Caco-2 (cell line): ENCODE data around the gene PHACTR2. TPM values are rescaled to one million over a fixed set of nuclear protein-coding genes. Genes with fewer than 3 reads are reported as not detected.
"Not testable (repeated sequence)": the region's sequence is repeated elsewhere in the genome, so short reads cannot be mapped to it uniquely, and the experiment has no call there.

ENCODE experiments used
- BruUV-seq: library from RNA; stranded (reverse); fragments of 400-500 nt; replicated peaks from 2 replicates; lab custom pipeline; 2021; lab: Mats Ljungman, UMichigan
- CTCF ChIA-PET: fragments of 300-600 bp; sonication (Branson Sonifier 250); formaldehyde crosslinking; loops from one replicate; lab custom pipeline; 2022; ENCODE audit warnings: antibody characterized with exemption; lab: Charles Lee
- POLR2A ChIA-PET: fragments of 300-600 bp; sonication (Branson Sonifier 250); formaldehyde crosslinking; loops from one replicate; lab custom pipeline; 2022; ENCODE audit warnings: antibody characterized with exemption; lab: Charles Lee
- DNase-seq, 2 experiments: peaks; one replicate each; pipeline versions ENCODE4 v3.0.0 to v3.0.0-alpha.2; 2020 to 2022
- H3K27me3 ChIP-seq: replicated peaks from 2 replicates; pipeline ENCODE4 v1.6.0; 2011; ENCODE audit warnings: low read length; ENCODE audit not compliant: control insufficient read depth, insufficient read depth
- H3K36me3 ChIP-seq: 2 replicates; pipeline ENCODE4 v1.5.1; 2011; ENCODE audit warnings: low read length; ENCODE audit not compliant: control insufficient read depth, insufficient read depth
- H3K4me1 ChIP-seq: fragments of 250-450 bp; sonication (Bioruptor Pico); 2 replicates; pipeline ENCODE4 v1.5.1; 2020; ENCODE audit warnings: mild to moderate bottlenecking
- H3K4me3 ChIP-seq: 2 replicates; pipeline ENCODE4 v1.5.1; 2011; ENCODE audit warnings: low read depth, mild to moderate bottlenecking, control low read depth, low read length
- H3K9me3 ChIP-seq: fragments of 250-450 bp; sonication (Bioruptor Pico); 2 replicates; pipeline ENCODE4 v1.5.1; 2020; ENCODE audit warnings: mild to moderate bottlenecking, moderate library complexity
- H3K27ac Mint-ChIP-seq: one replicate; pipeline ENCODE4 v1.8.0; 2022; ENCODE audit warnings: mixed read lengths; ENCODE audit not compliant: unreplicated experiment
- H3K27me3 Mint-ChIP-seq: one replicate; pipeline ENCODE4 v1.8.0; 2022; ENCODE audit warnings: mixed read lengths; ENCODE audit not compliant: insufficient read depth, unreplicated experiment
- H3K36me3 Mint-ChIP-seq: one replicate; pipeline ENCODE4 v1.8.0; 2022; ENCODE audit warnings: mild to moderate bottlenecking, mixed read lengths; ENCODE audit not compliant: insufficient read depth, unreplicated experiment
- H3K4me1 Mint-ChIP-seq: one replicate; pipeline ENCODE4 v1.8.0; 2022; ENCODE audit warnings: low read depth, mixed read lengths; ENCODE audit not compliant: unreplicated experiment
- H3K4me3 Mint-ChIP-seq: one replicate; pipeline ENCODE4 v1.8.0; 2022; ENCODE audit warnings: mild to moderate bottlenecking, moderate library complexity, mixed read lengths; ENCODE audit not compliant: unreplicated experiment
- H3K9me3 Mint-ChIP-seq: one replicate; pipeline ENCODE4 v1.8.0; 2022; ENCODE audit warnings: mixed read lengths; ENCODE audit not compliant: unreplicated experiment
- CTCF ChIP-seq, 2 experiments: fragments of 200-600 bp in 1 of 2; IDR thresholded peaks; 1 replicate in 1 of 2; 2 replicates in 1 of 2; pipeline versions ENCODE4 v1.5.1 to v1.8.0; 2011 to 2022; ENCODE audit warnings: antibody characterized with exemption in 1 of 2, control low read depth in 1 of 2, inconsistent platforms in 1 of 2, low read depth in 1 of 2, low read length in 1 of 2, mild to moderate bottlenecking in 1 of 2, moderate library complexity in 1 of 2; ENCODE audit not compliant: insufficient read depth in 1 of 2, severe bottlenecking in 1 of 2, unreplicated experiment in 1 of 2
- intact Hi-C: fragments of 100-400 bp; cut with micrococcal nuclease; formaldehyde crosslinking; loops from one replicate; pipeline ENCODE4 v1.10.0; 2022; ENCODE audit not compliant: unreplicated experiment
- total RNA-seq: library from RNA; stranded (reverse); gene quantifications from 2 replicates; pipeline ENCODE4 v1.2.3, GENCODE V29; 2022

Gene PHACTR2
- total RNA-seq, 1 experiment from 2014 or later, result 100 TPM

GRCh38 chr6:143843677-143843999, 165.9 kb downstream of the PHACTR2 start:
- Mint-ChIP-seq H3K4me3 (peak overlapping the region; percentile 92), H3K27ac (peak overlapping the region; percentile 94), H3K9me3 (no peaks in the 10 kb centered on the region), H3K36me3 (peaks cover 58% of the 10 kb centered on the region), H3K4me1 (peaks cover 7% of the 10 kb centered on the region), H3K27me3 (no peaks in the 10 kb centered on the region)
- TF ChIP-seq CTCF (IDR thresholded peaks at IDR 0.05; ENCODE audit: insufficient read depth in 1 of 2, low read depth in 1 of 2, low read length in 1 of 2, severe bottlenecking in 1 of 2, unreplicated experiment in 1 of 2), result no peak
- no peaks in the 10 kb centered on the region for H3K9me3 ChIP-seq
- CTCF ChIA-PET, result interaction anchor here (2.0 kb wide), 1 partner anchor 268 kb away, joined by 17 read pairs; no protein-coding TSS in a partner anchor
- peak in 1 of 2 experiments; percentile 36 for DNase-seq
- peaks cover 1% of the 10 kb centered on the region; the same call in 1 of the 2 replicates for H3K36me3 ChIP-seq
- no peaks in the 10 kb centered on the region for H3K27me3 ChIP-seq
- intact Hi-C loops, result loop anchor here (1.0 to 5.0 kb wide), 3 partner anchors 98 to 269 kb away; no protein-coding TSS in a partner anchor
- H3K4me1 ChIP-seq, result peaks cover 1% of the 10 kb centered on the region; the same call in 1 of the 2 replicates
- BruUV-seq, result no TSS peak
- peak overlapping the region; percentile 78 for H3K4me3 ChIP-seq
- POLR2A ChIA-PET, result interaction anchor here (0.6 to 1.6 kb wide), 10 partner anchors 15 to 393 kb away, joined by 3 to 7 read pairs (median 4); partner anchors contain the start of genes ADAT2, PEX3, PHACTR2 and SF3B5

- BruUV-seq, result no TSS peak
- peak overlapping the region; percentile 78 for H3K4me3 ChIP-seq
- ChIA-PET CTCF (interaction anchor here (2.0 kb wide), 1 partner anchor 269 kb away, joined by 17 read pairs; no protein-coding TSS in a partner anchor), POLR2A (interaction anchor here (0.5 to 1.6 kb wide), 5 partner anchors 13 to 393 kb away, joined by 3 to 7 read pairs (median 4); partner anchors contain the start of genes ADAT2 and PEX3)
- H3K27ac Mint-ChIP-seq, result peak overlapping the region; percentile 94
- DNase-seq, result no peak
- intact Hi-C loops, result loop anchor here (5.0 kb wide), 1 partner anchor 172 kb away; no protein-coding TSS in a partner anchor
- no peaks in the 10 kb centered on the region for H3K9me3 ChIP-seq
- no peaks in the 10 kb centered on the region for H3K9me3 Mint-ChIP-seq
- no peaks in the 10 kb centered on the region for H3K27me3 Mint-ChIP-seq
- peak overlapping the region; percentile 92 for H3K4me3 Mint-ChIP-seq
- H3K36me3 ChIP-seq, result peaks cover 1% of the 10 kb centered on the region; the same call in 1 of the 2 replicates
- H3K36me3 Mint-ChIP-seq, result peaks cover 62% of the 10 kb centered on the region
- no peaks in the 10 kb centered on the region for H3K27me3 ChIP-seq
- peaks cover 7% of the 10 kb centered on the region for H3K4me1 Mint-ChIP-seq
- no peak for TF ChIP-seq CTCF (IDR thresholded peaks at IDR 0.05; ENCODE audit: insufficient read depth in 1 of 2, low read depth in 1 of 2, low read length in 1 of 2, severe bottlenecking in 1 of 2, unreplicated experiment in 1 of 2)
- H3K4me1 ChIP-seq, result no peaks in the 10 kb centered on the region; the same call in 1 of the 2 replicates
Measured at GRCh38 chr6:143844006-143844405, 166.2 kb downstream of the PHACTR2 start.

GRCh38 chr6:143845033-143845432, 167.3 kb downstream of the PHACTR2 start:
- H3K36me3 ChIP-seq, result peaks cover 1% of the 10 kb centered on the region; the same call in 1 of the 2 replicates
- no peak for TF ChIP-seq CTCF (IDR thresholded peaks at IDR 0.05; ENCODE audit: insufficient read depth in 1 of 2, low read depth in 1 of 2, low read length in 1 of 2, severe bottlenecking in 1 of 2, unreplicated experiment in 1 of 2)

GRCh38 chr6:143851706-143852105, 173.9 kb downstream of the PHACTR2 start:
- intact Hi-C loops, H3K36me3 ChIP-seq: not testable (repeated sequence)
- H3K36me3 Mint-ChIP-seq, result peaks cover 97% of the 10 kb centered on the region

More at GRCh38 chr6:143845033-143845432, 167.3 kb downstream of the PHACTR2 start:
- BruUV-seq, result no TSS peak
- Histone ChIP-seq H3K27me3 (no peaks in the 10 kb centered on the region), H3K4me3 (no peak overlapping the region), H3K9me3 (no peaks in the 10 kb centered on the region), H3K4me1 (no peaks in the 10 kb centered on the region; the same call in 1 of the 2 replicates)
- no peaks in the 10 kb centered on the region for H3K27me3 Mint-ChIP-seq
- H3K36me3 Mint-ChIP-seq, result peaks cover 72% of the 10 kb centered on the region
- ChIA-PET CTCF (no interaction called here), POLR2A (no interaction called here)
- DNase-seq, result no peak
- H3K4me1 Mint-ChIP-seq, result peaks cover 7% of the 10 kb centered on the region
- no peak overlapping the region for H3K27ac Mint-ChIP-seq
- intact Hi-C loops, result no loop called here
- no peak overlapping the region for H3K4me3 Mint-ChIP-seq
- H3K9me3 Mint-ChIP-seq, result no peaks in the 10 kb centered on the region

GRCh38 chr6:143855057-143855456, 177.3 kb downstream of the PHACTR2 start:
- H3K4me1 Mint-ChIP-seq, H3K4me1 ChIP-seq, BruUV-seq, intact Hi-C loops, CTCF ChIA-PET, H3K27ac Mint-ChIP-seq, H3K9me3 ChIP-seq, H3K4me3 Mint-ChIP-seq, POLR2A ChIA-PET, H3K36me3 ChIP-seq, H3K27me3 ChIP-seq, H3K27me3 Mint-ChIP-seq, DNase-seq, H3K4me3 ChIP-seq: not testable (repeated sequence)
- Mint-ChIP-seq H3K36me3 (peaks cover 90% of the 10 kb centered on the region), H3K9me3 (peaks cover 28% of the 10 kb centered on the region)

More at GRCh38 chr6:143851706-143852105, 173.9 kb downstream of the PHACTR2 start:
- H3K9me3 Mint-ChIP-seq, result peaks cover 28% of the 10 kb centered on the region
- BruUV-seq, H3K27me3 Mint-ChIP-seq, H3K4me3 Mint-ChIP-seq, DNase-seq, H3K4me1 ChIP-seq, H3K27ac Mint-ChIP-seq, H3K27me3 ChIP-seq, H3K4me3 ChIP-seq, CTCF ChIA-PET, H3K4me1 Mint-ChIP-seq, POLR2A ChIA-PET, H3K9me3 ChIP-seq: not testable (repeated sequence)
